Heart left ventricle (tissue), 16 donors: Measurements from ENCODE around the gene ZNF628. TPM values are rescaled to one million over a fixed set of nuclear protein-coding genes. Genes with fewer than 3 reads are reported as not detected.
"Not testable (repeated sequence)": the region's sequence is repeated elsewhere in the genome, so short reads cannot be mapped to it uniquely, and the experiment has no call there.

ENCODE experiments used
- ATAC-seq, 4 donors: fragments of 200-7000 bp; cut with Tn5 transposase; one replicate each; pipeline ENCODE4 v1.9.1; 2020 to 2022; ENCODE audit warnings: moderate library complexity in 4 of 4, mild to moderate bottlenecking in 3 of 4, moderate number of reproducible peaks in 1 of 4
- DNase-seq, 5 donors: peaks; one replicate each; pipeline ENCODE4 v3.0.0-alpha.2; 2020
- H3K27ac ChIP-seq, 12 donors: fragments of 200-600 bp; sonication (generic) in 4 of 12; one replicate each; pipeline versions ENCODE4 v1.5.0 to v1.8.0; 2016 to 2022; ENCODE audit warnings: mild to moderate bottlenecking in 2 of 12
- H3K27me3 ChIP-seq, 9 donors: fragments of 200-600 bp; sonication (generic) in 2 of 9; one replicate each; pipeline versions ENCODE4 v1.5.1 to v1.8.0; 2016 to 2022; ENCODE audit warnings: mild to moderate bottlenecking in 3 of 9
- H3K36me3 ChIP-seq, 9 donors: fragments of 200-600 bp; sonication (generic) in 2 of 9; one replicate each; pipeline versions ENCODE4 v1.5.0 to v1.8.0; 2018 to 2022; ENCODE audit warnings: mild to moderate bottlenecking in 2 of 9
- H3K4me1 ChIP-seq, 12 donors: fragments of 200-600 bp; sonication (generic) in 4 of 12; one replicate each; pipeline versions ENCODE4 v1.5.0 to v1.8.0; 2016 to 2022; ENCODE audit warnings: mild to moderate bottlenecking in 3 of 12
- H3K4me3 ChIP-seq, 12 donors: fragments of 200-600 bp; sonication (generic) in 4 of 12; one replicate each; pipeline versions ENCODE4 v1.5.0 to v1.8.0; 2017 to 2022; ENCODE audit warnings: mild to moderate bottlenecking in 9 of 12, moderate library complexity in 4 of 12
- H3K9me3 ChIP-seq, 12 donors: fragments of 200-600 bp; sonication (generic) in 4 of 12; one replicate each; pipeline versions ENCODE4 v1.5.0 to v1.8.0; 2016 to 2022; ENCODE audit warnings: mild to moderate bottlenecking in 1 of 12
- POLR2A ChIP-seq, 2 donors: fragments of 450-650 bp; IDR thresholded peaks; one replicate each; pipeline ENCODE4 v1.6.1; 2017; ENCODE audit warnings: antibody characterized with exemption in 2 of 2, mild to moderate bottlenecking in 2 of 2, moderate library complexity in 2 of 2
- WGBS, 4 donors: extraction: QIAGEN DNeasy Blood & Tissue Kit in 2 of 4; methylation state at CpG; one replicate each; pipeline versions ENCODE4 v1.1.5 to v1.1.7; 2013 to 2018; 5-methylcytosine and 5-hydroxymethylcytosine counted together
- intact Hi-C, 10 donors: fragments of 100-400 bp; cut with DNase I; formaldehyde crosslinking; loops; one replicate each; pipeline versions ENCODE4 v1.11.1 to v1.14.2; 2022
- polyA plus RNA-seq, 2 donors: library from polyadenylated mRNA; stranded (reverse); fragments of 200-250 nt; gene quantifications; one replicate each; pipeline ENCODE4 v1.2.3, GENCODE V29; 2013
- total RNA-seq, 9 donors: library from RNA; depleted of rRNA in 2 of 9; stranded (reverse); fragments of >200 nt in 2 of 9; fragmentation: NEBNext Ultra II Directional in 3 of 9; extraction: Animal tissue kit (Norgen Biotek cat#: 25700) in 3 of 9; gene quantifications; one replicate each; pipeline versions ENCODE4 v1.1.0 to v1.2.4, GENCODE V29; 2016 to 2023
- TF ChIP-seq, protein P1 (sequence below), 12 donors: fragments of 200-600 bp; sonication (generic) in 4 of 12; IDR thresholded peaks; one replicate each; pipeline versions ENCODE4 v1.5.0 to v1.8.0; 2018 to 2022; ENCODE audit warnings: antibody characterized with exemption in 12 of 12, mild to moderate bottlenecking in 5 of 12
- donor health status: ischemic (EF 13 %, LVEDD 7.1; RV severe dilation, severe dysfunction).
- donor health status: healthy with polysubstance abuse.
- donor health status: DM: no; HTN: yes; CAD: no.
- donor health status: DM: no; HTN: no; CAD: no.
- donor health status: ischemic (EF 25% LVEDD 6.9; RV normal size, moderate dysfunction).
- donor health status: ischemic (EF 25% LVEDD 5.7; RV mildly dilated, moderate dysfunction).
- donor health status: healthy.
- donor health status: DM: yes; HTN: yes; CAD: no.
- donor health status: ischemic (EF 35%, LVEDD 5.7; RV mildly dilated, moderate dysfunction).
- donor health status: nonischemic (EF 11% LVEDD 7.7; RV severe dilation, severe dysfunction).
- donor health status: DM: yes; HTN: yes; CAD: no.
- donor health status: PGD.
- donor health status: ischemic (EF 29% LVEDD 5.4; RV normal size, mild dysfunction).
- donor health status: nonischemic (EF 23%, LVEDD 6.1; RV moderate dilation, normal function).

Gene ZNF628
- total and polyA plus RNA-seq, 11 donors: 2.3 to 10.3 (median 5.4) TPM

DNA sequence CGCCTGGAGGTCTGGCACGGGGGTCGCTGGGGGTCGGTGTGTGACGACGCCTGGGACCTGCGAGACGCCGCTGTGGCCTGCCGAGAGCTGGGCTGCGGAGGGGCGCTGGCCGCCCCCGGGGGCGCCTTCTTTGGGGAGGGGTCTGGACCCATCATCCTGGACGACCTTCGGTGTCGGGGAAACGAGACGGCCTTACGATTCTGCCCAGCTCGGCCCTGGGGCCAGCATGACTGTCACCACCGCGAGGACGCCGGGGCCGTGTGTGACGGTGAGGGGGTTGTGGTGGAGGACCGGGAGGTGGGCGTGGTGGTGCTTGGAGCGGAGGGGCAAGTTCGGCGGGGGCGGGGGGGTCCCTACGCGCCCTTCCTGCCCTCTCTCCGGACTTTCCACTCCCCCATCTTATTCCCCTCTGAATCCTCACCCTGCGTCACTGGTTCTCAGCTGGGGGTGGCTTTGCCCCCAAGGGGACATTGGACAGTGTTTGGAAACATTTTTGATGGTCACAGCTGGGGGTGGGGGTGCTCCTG lies 17.3 kb downstream of the ZNF628 start:
- DNase-seq (peak in 1 of 5 donors; percentile 28), ATAC-seq (peak in 2 of 4 donors; percentile 5 to 41)
- H3K27ac ChIP-seq: peak overlapping the region; percentile 77 to 99 (median 86)
- H3K9me3 ChIP-seq: no peaks in the 10 kb centered on the region
- peaks cover 0 to 11% (median 0%) of the 10 kb centered on the region in 9 donors for H3K27me3 ChIP-seq
- intact Hi-C loops: no loop called here
- TF ChIP-seq, protein P1, sequence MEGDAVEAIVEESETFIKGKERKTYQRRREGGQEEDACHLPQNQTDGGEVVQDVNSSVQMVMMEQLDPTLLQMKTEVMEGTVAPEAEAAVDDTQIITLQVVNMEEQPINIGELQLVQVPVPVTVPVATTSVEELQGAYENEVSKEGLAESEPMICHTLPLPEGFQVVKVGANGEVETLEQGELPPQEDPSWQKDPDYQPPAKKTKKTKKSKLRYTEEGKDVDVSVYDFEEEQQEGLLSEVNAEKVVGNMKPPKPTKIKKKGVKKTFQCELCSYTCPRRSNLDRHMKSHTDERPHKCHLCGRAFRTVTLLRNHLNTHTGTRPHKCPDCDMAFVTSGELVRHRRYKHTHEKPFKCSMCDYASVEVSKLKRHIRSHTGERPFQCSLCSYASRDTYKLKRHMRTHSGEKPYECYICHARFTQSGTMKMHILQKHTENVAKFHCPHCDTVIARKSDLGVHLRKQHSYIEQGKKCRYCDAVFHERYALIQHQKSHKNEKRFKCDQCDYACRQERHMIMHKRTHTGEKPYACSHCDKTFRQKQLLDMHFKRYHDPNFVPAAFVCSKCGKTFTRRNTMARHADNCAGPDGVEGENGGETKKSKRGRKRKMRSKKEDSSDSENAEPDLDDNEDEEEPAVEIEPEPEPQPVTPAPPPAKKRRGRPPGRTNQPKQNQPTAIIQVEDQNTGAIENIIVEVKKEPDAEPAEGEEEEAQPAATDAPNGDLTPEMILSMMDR (IDR thresholded peaks at IDR 0.05): no peak
- TF ChIP-seq POLR2A (IDR thresholded peaks at IDR 0.05): no peak
- H3K36me3 ChIP-seq: peaks cover 0 to 23% (median 0%) of the 10 kb centered on the region in 9 donors
- 19 to 42% (median 28%) methylated on average over 17 to 38 of the region's 38 CpGs for WGBS, 4 donors
- peak overlapping the region in 11 of 12 donors; percentile 24 to 68 (median 49) for H3K4me3 ChIP-seq
- peaks cover 0 to 26% (median 14%) of the 10 kb centered on the region in 12 donors for H3K4me1 ChIP-seq

DNA sequence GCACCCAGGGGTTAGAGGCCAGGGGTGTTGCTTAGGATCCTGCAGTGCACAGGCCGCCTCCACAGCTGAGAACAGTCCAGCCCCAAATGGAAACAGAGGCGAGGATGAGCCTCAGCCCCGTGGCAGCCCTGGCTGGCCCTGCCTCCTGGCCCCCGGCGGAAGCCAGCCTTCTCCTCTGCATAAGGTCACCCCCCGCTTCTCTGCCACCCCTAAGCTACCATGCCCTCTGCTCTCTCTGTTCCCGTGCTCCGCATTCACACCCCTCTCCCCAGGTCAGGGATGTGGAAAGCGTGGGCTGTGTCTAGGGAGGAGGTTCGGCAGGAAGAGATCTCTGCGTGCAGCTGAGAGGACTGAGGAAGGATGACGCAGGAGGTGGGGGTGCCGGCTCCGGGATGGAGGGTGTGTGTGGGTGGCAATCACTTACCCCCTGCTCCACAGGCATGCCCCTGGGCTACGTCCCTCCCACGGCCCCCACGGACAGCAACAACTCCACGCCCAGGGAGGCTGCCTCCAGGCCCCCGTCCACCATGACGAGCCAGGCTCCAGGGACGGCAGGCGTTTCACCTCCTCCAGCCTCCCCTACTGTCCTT lies 17.9 kb downstream of the ZNF628 start:
- H3K4me1 ChIP-seq: peaks cover 0 to 23% (median 14%) of the 10 kb centered on the region in 12 donors
- peaks cover 0 to 26% (median 0%) of the 10 kb centered on the region in 9 donors for H3K36me3 ChIP-seq
- ATAC-seq (peak; percentile 63 to 93 (median 75)), DNase-seq (peak in 4 of 5 donors; percentile 78 to 86 (median 80))
- intact Hi-C loops: no loop called here
- TF ChIP-seq, protein P1 (IDR thresholded peaks at IDR 0.05): no peak
- peak in 1 of 2 donors; percentile 29 for TF ChIP-seq POLR2A (IDR thresholded peaks at IDR 0.05)
- H3K4me3 ChIP-seq: peak overlapping the region; percentile 24 to 68 (median 48)
- WGBS, 4 donors: 31 to 38% (median 33%) methylated on average over 22 of the region's 22 CpGs
- H3K27me3 ChIP-seq: peaks cover 0 to 11% (median 0%) of the 10 kb centered on the region in 9 donors
- H3K9me3 ChIP-seq: no peaks in the 10 kb centered on the region
- peak overlapping the region; percentile 77 to 99 (median 86) for H3K27ac ChIP-seq

DNA sequence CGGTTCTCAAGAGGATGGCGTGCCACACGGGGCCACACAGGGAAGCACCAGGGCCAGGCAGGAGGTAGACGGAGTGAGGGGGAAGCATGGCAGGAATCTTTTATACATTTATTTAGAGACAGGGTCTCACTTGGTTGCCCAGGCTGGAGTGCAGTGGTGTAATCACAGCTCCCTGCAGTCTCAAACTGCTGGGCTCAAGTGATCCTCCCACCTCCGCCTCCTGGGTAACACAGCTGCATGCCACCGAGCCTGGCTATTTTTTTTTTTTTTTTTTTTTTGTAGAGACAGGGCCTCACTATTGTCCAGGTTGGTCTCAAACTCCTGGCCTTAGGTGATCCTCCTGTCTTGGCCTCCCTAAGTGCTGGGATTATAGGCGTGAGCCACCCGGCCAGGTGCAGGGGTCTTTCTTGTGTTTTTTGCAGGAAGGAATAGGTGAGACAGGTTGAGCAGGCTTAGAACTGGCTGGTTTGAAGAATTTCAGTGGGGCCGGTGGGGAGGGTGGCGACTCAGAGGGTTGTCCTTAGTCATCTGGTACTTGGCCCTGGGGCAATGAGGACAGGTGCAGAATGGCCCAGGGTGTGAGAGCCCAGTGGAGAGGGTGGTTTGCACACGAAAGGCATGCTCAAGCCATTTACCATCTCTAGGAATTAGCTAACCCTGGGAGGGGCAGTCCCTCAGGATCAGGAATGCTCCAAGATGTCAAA lies 19.4 kb downstream of the ZNF628 start:
- peaks cover 0 to 37% (median 11%) of the 10 kb centered on the region in 9 donors for H3K36me3 ChIP-seq
- WGBS, 4 donors: 78 to 85% (median 79%) methylated on average over 11 of the region's 11 CpGs
- peaks cover 0 to 23% (median 14%) of the 10 kb centered on the region in 12 donors for H3K4me1 ChIP-seq
- H3K27me3 ChIP-seq: peaks cover 0 to 11% (median 0%) of the 10 kb centered on the region in 9 donors
- peak overlapping the region in 2 of 12 donors; percentile 90 to 99 for H3K27ac ChIP-seq
- no peak overlapping the region for H3K4me3 ChIP-seq
- H3K9me3 ChIP-seq: no peaks in the 10 kb centered on the region
- ATAC-seq: no peak
- TF ChIP-seq, protein P1 (IDR thresholded peaks at IDR 0.05): no peak
- no peak for TF ChIP-seq POLR2A (IDR thresholded peaks at IDR 0.05)
- intact Hi-C loops: no loop called here
- DNase-seq: peak in 1 of 5 donors; percentile 14

DNA sequence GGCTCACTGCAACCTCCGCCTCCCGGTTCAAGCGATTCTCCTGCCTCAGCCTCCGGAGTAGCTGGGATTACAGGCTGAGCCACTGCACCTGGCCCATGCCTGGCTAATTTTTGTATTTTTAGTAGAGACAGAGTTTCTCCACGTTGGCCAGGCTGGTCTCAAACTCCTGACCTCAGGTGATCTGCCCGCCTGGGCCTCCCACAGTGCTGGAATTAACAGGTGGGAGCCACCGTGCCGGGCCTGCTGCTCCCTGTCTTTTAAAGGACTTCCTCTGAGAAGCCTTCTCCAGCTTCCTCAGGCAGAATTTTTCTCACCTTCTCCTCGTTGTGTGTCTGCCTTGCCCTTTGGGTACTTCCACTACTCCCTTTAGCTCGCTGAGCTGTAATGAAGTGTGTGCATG lies 20.4 kb downstream of the ZNF628 start:
- DNase-seq, ATAC-seq, H3K4me3 ChIP-seq, H3K9me3 ChIP-seq, H3K27ac ChIP-seq, intact Hi-C loops: not testable (repeated sequence)
- Histone ChIP-seq H3K36me3 (peaks cover 0 to 47% (median 16%) of the 10 kb centered on the region in 9 donors), H3K27me3 (peaks cover 0 to 11% (median 0%) of the 10 kb centered on the region in 9 donors), H3K4me1 (peaks cover 0 to 23% (median 14%) of the 10 kb centered on the region in 12 donors)
- WGBS, 4 donors: 81 to 83% (median 81%) methylated on average over 10 of the region's 10 CpGs
